SK-N-SH (cell line): ENCODE results near the gene ARL3. TPM values are rescaled to one million over a fixed set of nuclear protein-coding genes. Genes with fewer than 3 reads are reported as not detected.

Experiments
- CTCF ChIA-PET: fragments of 300-600, 350-600 bp; formaldehyde crosslinking; extraction: SDS; loops from one replicate; lab custom pipeline; 2021; lab: Yijun Ruan, JAX
- POLR2A ChIA-PET: fragments of 350-600 bp; sonication (Branson Sonifier 250); formaldehyde crosslinking; extraction: SDS; loops from one replicate; lab custom pipeline; 2020; ENCODE audit warnings: antibody characterized with exemption, inconsistent platforms; lab: Yijun Ruan, JAX
- DNase-seq: peaks from one replicate; pipeline ENCODE4 v3.0.0; 2012
- H2AFZ ChIP-seq: fragments of 200-600 bp; sonication (generic); 2 replicates; pipeline ENCODE4 v1.8.1; 2016; ENCODE audit warnings: antibody characterized with exemption, mild to moderate bottlenecking, low read depth
- H3F3A ChIP-seq: fragments of 200-600 bp; sonication (generic); replicated peaks from 2 replicates; pipeline ENCODE3; 2016; ENCODE audit warnings: antibody characterized with exemption, mild to moderate bottlenecking; ENCODE audit not compliant: insufficient read depth
- H3K27ac ChIP-seq, 2 experiments: fragments of 200-500 bp in 1 of 2; fragments of 200-600 bp in 1 of 2; sonication (Bioruptor generic) in 1 of 2; sonication (generic), shearing (Covaris generic) in 1 of 2; 2 replicates each; pipeline versions ENCODE4 v1.5.1 to v1.6.1; 2014 to 2016; ENCODE audit warnings: low read depth in 2 of 2, inconsistent platforms in 1 of 2, low read length in 1 of 2, mild to moderate bottlenecking in 1 of 2, mixed read lengths in 1 of 2
- H3K27me3 ChIP-seq: fragments of 200-600 bp; sonication (generic), shearing (Covaris generic); 2 replicates; pipeline ENCODE4 v1.6.1; 2016; ENCODE audit warnings: mixed run types; ENCODE audit not compliant: insufficient read depth
- H3K36me3 ChIP-seq, 2 experiments: fragments of 200-500 bp in 1 of 2; fragments of 200-600 bp in 1 of 2; sonication (Bioruptor generic) in 1 of 2; sonication (generic) in 1 of 2; replicated peaks in 1 of 2; 2 replicates each; pipeline versions ENCODE3 to v1.5.1; 2014 to 2016; ENCODE audit warnings: low read length in 1 of 2, mild to moderate bottlenecking in 1 of 2; ENCODE audit not compliant: insufficient read depth in 2 of 2, control insufficient read depth in 1 of 2
- H3K4me1 ChIP-seq, 2 experiments: fragments of 200-500 bp in 1 of 2; fragments of 200-600 bp in 1 of 2; sonication (Bioruptor generic) in 1 of 2; sonication (generic), shearing (Covaris generic) in 1 of 2; 2 replicates each; pipeline versions ENCODE4 v1.5.1 to v1.6.1; 2014 to 2016; ENCODE audit warnings: low read depth in 1 of 2, low read length in 1 of 2, mixed run types in 1 of 2; ENCODE audit not compliant: insufficient read depth in 2 of 2, control insufficient read depth in 1 of 2
- H3K4me2 ChIP-seq: fragments of 200-600 bp; sonication (generic), shearing (Covaris generic); 2 replicates; pipeline ENCODE4 v1.6.1; 2017; ENCODE audit warnings: mixed run types
- H3K4me3 ChIP-seq, 2 experiments: fragments of 200-500 bp in 1 of 2; fragments of 200-600 bp in 1 of 2; sonication (Bioruptor generic) in 1 of 2; sonication (generic), shearing (Covaris generic) in 1 of 2; 2 replicates each; pipeline versions ENCODE4 v1.5.1 to v1.8.1; 2014 to 2016; ENCODE audit warnings: low read depth in 2 of 2, inconsistent platforms in 1 of 2, low read length in 1 of 2, mild to moderate bottlenecking in 1 of 2, mixed read lengths in 1 of 2, moderate library complexity in 1 of 2
- H3K79me2 ChIP-seq: fragments of 200-600 bp; sonication (generic); 2 replicates; pipeline ENCODE4 v1.8.1; 2017; ENCODE audit warnings: mild to moderate bottlenecking; ENCODE audit not compliant: insufficient read depth
- H3K9ac ChIP-seq: fragments of 200-600 bp; sonication (generic); 2 replicates; pipeline ENCODE4 v1.6.1; 2017; ENCODE audit warnings: mixed run types
- H3K9me2 ChIP-seq: fragments of 200-600 bp; sonication (generic); 2 replicates; pipeline ENCODE4 v1.6.1; 2017; ENCODE audit warnings: mixed run types
- H3K9me3 ChIP-seq: fragments of 200-600 bp; sonication (generic); 2 replicates; pipeline ENCODE4 v1.6.1; 2017; ENCODE audit warnings: mixed run types, mild to moderate bottlenecking, moderate library complexity
- H4K20me1 ChIP-seq: fragments of 200-600 bp; sonication (generic); 2 replicates; pipeline ENCODE4 v1.6.1; 2017; ENCODE audit warnings: mild to moderate bottlenecking, mixed run types; ENCODE audit not compliant: insufficient read depth
- CHD2 ChIP-seq: fragments of 150-350 bp; IDR thresholded peaks from 2 replicates; pipeline ENCODE4 v1.6.1; 2018; ENCODE audit warnings: low read length; ENCODE audit not compliant: partially characterized antibody
- FOSL2 ChIP-seq: IDR thresholded peaks from 2 replicates; pipeline ENCODE4 v1.4.0; 2012; ENCODE audit warnings: low read depth, mild to moderate bottlenecking, moderate library complexity, borderline replicate concordance
- GATA2 ChIP-seq: sonication (generic); formaldehyde crosslinking; IDR thresholded peaks from 2 replicates; pipeline ENCODE4 v1.5.0; 2020; ENCODE audit warnings: mild to moderate bottlenecking, missing genetic modification reagents
- JUND ChIP-seq: IDR thresholded peaks from 2 replicates; pipeline ENCODE4 v1.4.0; 2012
- MXI1 ChIP-seq: IDR thresholded peaks from 2 replicates; pipeline ENCODE4 v1.6.1; 2012; ENCODE audit warnings: mild to moderate bottlenecking, low read depth, low read length, improper control_type of control experiment
- NRF1 ChIP-seq: IDR thresholded peaks from 2 replicates; pipeline ENCODE4 v1.6.1; 2012; ENCODE audit warnings: low read depth, mild to moderate bottlenecking, low read length
- PBX3 ChIP-seq: IDR thresholded peaks from 2 replicates; pipeline ENCODE4; 2012
- POLR2AphosphoS5 ChIP-seq: IDR thresholded peaks from 2 replicates; pipeline ENCODE4 v1.6.1; 2012; ENCODE audit warnings: low read depth, low read length
- RAD21 ChIP-seq: IDR thresholded peaks from 2 replicates; pipeline ENCODE4 v1.6.1; 2012; ENCODE audit warnings: mild to moderate bottlenecking, low read length
- RCOR1 ChIP-seq: fragments of 150-350 bp; IDR thresholded peaks from 2 replicates; pipeline ENCODE4 v1.6.1; 2017; ENCODE audit warnings: antibody characterized with exemption, low read length
- RFX5 ChIP-seq: IDR thresholded peaks from 2 replicates; pipeline ENCODE4 v1.6.1; 2012; ENCODE audit warnings: mild to moderate bottlenecking, improper control_type of control experiment, low read length
- RXRA ChIP-seq: IDR thresholded peaks from 2 replicates; pipeline ENCODE4 v1.4.0; 2012; ENCODE audit warnings: low read depth, mild to moderate bottlenecking, borderline replicate concordance
- SIN3A ChIP-seq: IDR thresholded peaks from 2 replicates; pipeline ENCODE4 v1.6.1; 2012; ENCODE audit warnings: low read depth, mild to moderate bottlenecking, low read length, moderate library complexity, borderline replicate concordance
- TAF1 ChIP-seq: IDR thresholded peaks from 2 replicates; pipeline ENCODE4 v1.6.1; 2012; ENCODE audit warnings: low read depth, mild to moderate bottlenecking, low read length, moderate library complexity, borderline replicate concordance
- TCF12 ChIP-seq: IDR thresholded peaks from 2 replicates; pipeline ENCODE4 v1.4.0; 2012
- TEAD4 ChIP-seq: IDR thresholded peaks from 2 replicates; pipeline ENCODE4 v1.4.0; 2012; ENCODE audit warnings: mild to moderate bottlenecking, borderline replicate concordance; ENCODE audit not compliant: insufficient read depth
- ZBTB33 ChIP-seq: IDR thresholded peaks from 2 replicates; pipeline ENCODE4 v1.4.0; 2012; ENCODE audit warnings: low read depth, borderline replicate concordance
- WGBS: methylation state at CpG from one replicate; pipeline ENCODE4 v1.1.6; 2017; ENCODE audit warnings: low lambda C conversion rate; 5-methylcytosine and 5-hydroxymethylcytosine counted together
- polyA plus RNA-seq, 3 experiments: library from polyadenylated mRNA; depleted of rRNA; stranded (reverse); fragments of >200 nt; gene quantifications; 2 replicates each; pipeline ENCODE4 v1.2.3, GENCODE V29; 2012
- TF ChIP-seq, protein P1 (sequence below): fragments of 150-350 bp; IDR thresholded peaks from 2 replicates; pipeline ENCODE4 v1.6.1; 2016; ENCODE audit warnings: mild to moderate bottlenecking, low read depth, low read length

Gene ARL3
- polyA plus RNA-seq, 1 of the 3 experiments (the other 2 are of a cell fraction) = 11.2 TPM

GRCh38 chr10:102741726-102742237 lies 27.6 kb upstream of the ARL3 start:
- H3K9me3 ChIP-seq = no peaks in the 10 kb centered on the region
- peaks cover 9 to 13% of the 10 kb centered on the region in 2 experiments; a peak in 1 of 4 replicates for H3K4me1 ChIP-seq
- ChIA-PET POLR2A (interaction anchor here (1.2 kb wide), 1 partner anchor 113 kb away, joined by 3 read pairs; no protein-coding TSS in a partner anchor), CTCF (interaction anchor here (0.8 to 1.9 kb wide), 4 partner anchors 10 to 160 kb away, joined by 3 to 5 read pairs (median 3); no protein-coding TSS in a partner anchor)
- no peak overlapping the region for H3K9ac ChIP-seq
- no peak overlapping the region for H2AFZ ChIP-seq
- no peak overlapping the region for H3K4me2 ChIP-seq
- no peak overlapping the region for H3K27ac ChIP-seq
- H3K9me2 ChIP-seq = no peaks in the 10 kb centered on the region
- H4K20me1 ChIP-seq = 0 out of 2 replicates have a peak, but pooled peaks cover 3% of the 10 kb centered on the region
- no peaks in the 10 kb centered on the region for H3K27me3 ChIP-seq
- H3K79me2 ChIP-seq = peaks cover 30% of the 10 kb centered on the region
- 93% methylated on average over 2 of the region's 2 CpGs for WGBS
- no peak for DNase-seq
- peaks cover 7% of the 10 kb centered on the region for H3F3A ChIP-seq
- H3K36me3 ChIP-seq = peaks cover 0 to 3% of the 10 kb centered on the region in 2 experiments
- no peak overlapping the region for H3K4me3 ChIP-seq
- no peak for TF ChIP-seq TAF1
- TF ChIP-seq RXRA = no peak
- TF ChIP-seq TCF12 = no peak
- no peak for TF ChIP-seq FOSL2
- TF ChIP-seq RFX5 = no peak
- TF ChIP-seq GATA2 = no peak
- no peak for TF ChIP-seq TEAD4
- TF ChIP-seq RCOR1 = no peak
- TF ChIP-seq RAD21 = no peak
- no peak for TF ChIP-seq POLR2AphosphoS5
- TF ChIP-seq ZBTB33 = no peak
- no peak for TF ChIP-seq NRF1
- no peak for TF ChIP-seq SIN3A
- no peak for TF ChIP-seq CHD2
- TF ChIP-seq JUND = no peak
- no peak for TF ChIP-seq PBX3
- TF ChIP-seq, protein P1, sequence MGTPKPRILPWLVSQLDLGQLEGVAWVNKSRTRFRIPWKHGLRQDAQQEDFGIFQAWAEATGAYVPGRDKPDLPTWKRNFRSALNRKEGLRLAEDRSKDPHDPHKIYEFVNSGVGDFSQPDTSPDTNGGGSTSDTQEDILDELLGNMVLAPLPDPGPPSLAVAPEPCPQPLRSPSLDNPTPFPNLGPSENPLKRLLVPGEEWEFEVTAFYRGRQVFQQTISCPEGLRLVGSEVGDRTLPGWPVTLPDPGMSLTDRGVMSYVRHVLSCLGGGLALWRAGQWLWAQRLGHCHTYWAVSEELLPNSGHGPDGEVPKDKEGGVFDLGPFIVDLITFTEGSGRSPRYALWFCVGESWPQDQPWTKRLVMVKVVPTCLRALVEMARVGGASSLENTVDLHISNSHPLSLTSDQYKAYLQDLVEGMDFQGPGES = no peak
- TF ChIP-seq MXI1 = no peak
